Measurements from ENCODE around the gene SLC34A1.

SLC34A1 gene

GRCh38 chr5:177389241-177390169, 5.3 kb downstream of the SLC34A1 start:
- DNase-seq, result peak; percentile 62

DNA sequence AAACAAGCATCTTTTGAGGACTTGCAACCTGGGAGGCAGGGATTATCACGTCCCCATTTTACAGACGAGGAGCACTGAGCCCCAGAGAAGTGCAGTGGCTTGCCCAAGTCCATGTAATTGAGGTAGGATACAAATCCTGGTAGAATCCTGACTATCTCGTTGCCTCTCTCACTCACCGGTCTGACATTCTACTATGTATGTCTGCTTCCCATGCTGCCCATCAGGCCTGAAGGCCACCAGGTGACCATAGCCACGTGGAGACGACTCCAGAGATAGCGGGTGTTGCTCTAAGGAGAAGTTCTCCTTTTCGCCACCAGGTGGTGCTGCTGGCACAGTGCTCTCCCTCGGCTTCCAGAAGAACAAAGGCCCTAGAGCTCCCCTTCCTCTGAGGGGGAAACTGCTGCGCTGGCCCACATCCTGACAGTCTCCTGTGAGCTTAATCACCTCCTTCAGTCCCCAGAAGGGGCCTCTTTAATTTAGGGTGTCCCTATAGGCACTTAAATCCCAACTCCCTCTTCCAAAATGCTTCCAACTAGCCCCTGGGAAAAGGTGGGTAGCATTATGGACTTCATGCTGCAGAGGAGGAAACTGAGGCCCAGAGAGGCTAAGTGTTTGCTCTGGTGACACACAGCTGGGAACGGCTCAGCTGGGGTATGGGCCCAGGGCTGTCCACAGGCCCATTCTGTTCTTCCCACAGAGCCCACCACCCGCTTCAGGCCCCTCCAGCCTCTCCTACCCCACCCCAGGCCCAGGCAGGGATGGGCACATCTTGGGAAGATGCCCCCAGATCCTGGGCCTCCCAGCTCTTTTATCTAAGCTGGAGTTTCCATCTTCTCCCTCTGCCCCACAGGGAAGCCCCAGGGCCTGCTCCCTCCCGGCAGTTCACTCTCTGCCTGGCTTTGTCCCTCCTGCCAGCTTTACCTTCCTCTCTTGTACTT, 6.4 kb downstream of the SLC34A1 start:
- peak; percentile 92 for DNase-seq

DNA sequence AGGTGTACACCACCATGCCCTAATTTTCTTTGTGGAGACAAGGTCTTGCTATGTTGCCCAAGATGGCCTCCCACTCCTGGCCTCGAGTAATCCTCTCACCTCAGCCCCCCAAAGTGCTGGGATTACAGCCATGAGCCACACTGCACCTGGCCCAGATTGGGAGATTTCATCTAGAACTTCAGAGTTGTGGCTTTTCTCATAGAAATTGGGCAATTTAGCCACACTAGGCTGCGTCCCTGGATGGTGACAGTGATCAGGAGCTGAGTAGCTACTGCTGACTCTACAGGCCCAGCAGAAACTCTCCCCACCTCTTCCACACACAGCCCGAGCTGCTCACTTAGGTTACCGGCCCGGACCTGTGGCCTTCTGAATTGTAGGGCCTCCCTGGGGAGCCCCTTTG, 8.5 kb downstream of the SLC34A1 start:
- no peak for DNase-seq

DNA sequence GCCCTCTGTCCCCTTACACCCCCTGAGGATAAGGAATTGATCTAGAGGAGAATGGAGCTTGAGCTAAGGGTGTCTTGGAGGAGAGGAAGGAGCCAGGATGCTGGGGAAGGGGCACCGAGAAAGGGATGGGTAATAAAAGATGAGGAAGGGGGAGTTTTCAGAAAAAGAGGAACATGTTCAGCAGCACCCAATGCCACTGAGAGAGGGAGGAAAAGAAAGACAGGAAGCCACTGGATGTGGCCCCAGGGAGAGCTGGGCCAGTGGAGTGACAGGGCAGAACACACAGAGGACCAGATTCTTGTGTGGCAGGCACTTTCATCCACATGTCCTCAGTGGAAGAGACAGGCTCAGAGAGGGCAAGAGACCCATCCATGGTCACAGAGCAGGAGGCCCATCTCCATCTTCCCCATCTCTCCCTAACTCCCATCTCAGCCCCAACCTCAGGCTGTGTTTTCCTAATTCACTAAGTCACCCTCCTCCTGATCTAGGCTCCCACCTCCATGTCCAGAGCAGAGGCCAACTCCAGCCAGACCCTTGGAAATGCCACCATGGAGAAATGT, 9.1 kb downstream of the SLC34A1 start:
- DNase-seq, result no peak

GRCh38 chr5:177393990-177394389, 9.8 kb downstream of the SLC34A1 start:
- DNase-seq, result no peak

DNA sequence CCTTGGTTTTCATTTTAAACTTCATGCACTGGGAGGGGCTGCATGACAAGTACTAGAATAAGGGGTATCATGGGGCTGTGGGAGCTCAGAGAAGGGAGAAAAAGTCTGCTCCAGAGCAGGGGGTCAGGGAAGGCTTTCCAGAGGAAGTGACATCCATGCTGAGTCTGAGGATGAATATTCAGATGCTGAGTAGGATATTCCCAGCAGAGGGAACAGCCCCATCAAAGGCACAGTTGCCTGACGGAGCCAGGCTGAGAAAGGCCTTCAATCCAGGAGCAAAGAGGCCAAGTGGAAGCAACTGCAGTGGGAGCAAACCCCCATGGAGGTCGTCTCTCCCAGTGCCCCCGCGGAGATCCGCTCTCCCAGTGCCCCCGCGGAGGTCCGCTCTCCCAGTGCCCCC, 11.8 kb downstream of the SLC34A1 start:
- no peak for DNase-seq

DNA sequence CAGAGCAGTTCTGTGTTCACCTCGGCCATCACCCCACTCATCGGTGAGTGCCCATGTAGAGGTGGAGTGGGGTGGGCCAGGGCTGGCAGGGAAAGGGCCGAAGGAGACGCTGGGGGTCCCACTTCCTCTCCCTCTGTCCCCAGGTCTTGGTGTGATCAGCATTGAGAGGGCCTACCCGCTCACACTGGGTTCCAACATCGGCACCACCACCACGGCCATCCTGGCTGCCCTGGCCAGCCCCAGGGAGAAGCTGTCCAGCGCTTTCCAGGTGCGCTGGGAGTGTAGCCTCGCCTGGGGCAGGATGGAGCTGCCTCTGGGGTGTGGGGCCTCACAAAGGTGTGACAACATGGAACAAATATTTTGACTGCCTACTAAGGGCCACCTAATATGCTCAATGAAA, 12.6 kb downstream of the SLC34A1 start:
- DNase-seq, result no peak

DNA sequence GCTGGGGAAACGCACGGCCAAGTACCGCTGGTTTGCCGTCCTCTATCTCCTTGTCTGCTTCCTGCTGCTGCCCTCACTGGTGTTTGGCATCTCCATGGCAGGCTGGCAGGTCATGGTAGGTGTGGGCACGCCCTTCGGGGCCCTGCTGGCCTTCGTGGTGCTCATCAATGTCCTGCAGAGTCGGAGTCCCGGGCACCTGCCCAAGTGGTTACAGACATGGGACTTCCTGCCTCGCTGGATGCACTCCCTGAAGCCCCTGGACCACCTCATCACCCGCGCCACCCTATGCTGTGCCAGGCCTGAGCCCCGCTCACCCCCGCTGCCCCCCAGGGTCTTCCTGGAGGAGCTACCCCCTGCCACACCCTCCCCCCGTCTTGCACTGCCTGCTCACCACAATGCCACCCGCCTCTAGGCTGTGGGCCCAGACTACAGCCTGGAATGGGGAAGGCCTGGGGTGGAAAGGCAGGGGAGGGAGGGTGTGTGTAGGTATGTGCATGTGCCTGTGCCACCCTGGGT, 13.7 kb downstream of the SLC34A1 start:
- no peak for DNase-seq

- peak; percentile 19 for DNase-seq
Measured at GRCh38 chr5:177399997-177400868, 16.0 kb downstream of the SLC34A1 start, which contains the start of gene PFN3. Gene PFN3, minus strand, starts transcription at chr5:177400661. Its CDS starts 85 bp downstream, at chr5:177400576.

- peak; percentile 85 for DNase-seq
Measured at GRCh38 chr5:177402271-177403043, 18.2 kb downstream of the SLC34A1 start.

GRCh38 chr5:177403102-177403791, 19.0 kb downstream of the SLC34A1 start:
- DNase-seq, result peak; percentile 63

- DNase-seq, result peak; percentile 91
Measured at GRCh38 chr5:177403792-177404640, 19.8 kb downstream of the SLC34A1 start.

- DNase-seq, result no peak
Measured at GRCh38 chr5:177404641-177405179, 20.5 kb downstream of the SLC34A1 start.

DNA sequence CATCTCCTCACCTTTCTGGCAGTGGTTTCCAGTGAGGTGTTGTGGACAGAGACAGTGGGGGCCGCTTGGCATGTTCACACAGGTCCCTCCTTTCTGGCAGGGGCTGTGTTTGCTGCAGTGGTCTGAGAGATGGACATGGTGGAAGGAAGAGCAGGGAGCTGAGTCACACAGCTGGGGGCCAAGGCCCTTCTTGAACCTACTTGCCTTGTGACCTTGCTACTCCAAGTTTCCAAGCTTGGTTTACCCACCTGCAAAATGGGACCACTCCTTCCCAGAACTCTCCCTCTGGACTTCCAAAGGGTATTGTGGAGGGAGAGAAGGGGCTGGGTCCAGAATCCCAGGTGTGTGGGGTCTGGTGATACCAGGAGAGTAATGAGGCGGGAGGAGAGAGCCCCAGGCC, 21.1 kb downstream of the SLC34A1 start:
- DNase-seq, result no peak

- no peak for DNase-seq
Measured at GRCh38 chr5:177405805-177406204, 21.6 kb downstream of the SLC34A1 start.

GRCh38 chr5:177409043-177409801, 25.0 kb downstream of the SLC34A1 start, which contains the start of gene F12:
Gene F12, minus strand, starts transcription at chr5:177409564. Its CDS starts 37 bp downstream, at chr5:177409527.
- DNase-seq, result no peak

DNA sequence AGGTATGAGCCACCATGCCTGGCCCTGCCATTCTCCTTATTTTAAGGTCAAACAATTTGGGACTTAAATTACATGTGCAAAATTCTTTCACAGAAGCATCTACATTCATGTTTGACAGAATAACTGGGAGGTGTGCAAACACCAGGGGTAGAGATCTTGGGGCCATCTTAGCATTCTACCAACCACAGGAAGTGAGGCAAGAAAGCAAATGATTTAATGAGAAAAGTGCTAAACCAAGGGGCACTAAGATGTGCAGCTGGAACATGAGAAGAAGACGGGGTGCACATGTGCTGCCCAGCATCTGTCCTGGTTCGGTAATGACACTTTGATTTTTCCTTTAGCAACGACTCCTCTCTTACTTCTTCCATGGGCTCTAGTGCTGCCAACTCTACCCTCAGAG, 26.3 kb downstream of the SLC34A1 start:
- DNase-seq, result no peak

GRCh38 chr5:177412603-177413233, 28.5 kb downstream of the SLC34A1 start:
- DNase-seq, result peak; percentile 54
